A673 (cell line): ENCODE results near the gene TIPIN. TPM values are rescaled to one million over a fixed set of nuclear protein-coding genes. Genes with fewer than 3 reads are reported as not detected.

Experiments used
- BruUV-seq: library from RNA; stranded (reverse); fragments of 400-500 nt; replicated peaks from 2 replicates; lab custom pipeline; 2021; lab: Mats Ljungman, UMichigan
- CTCF ChIA-PET: fragments of 300-600 bp; sonication (Branson Sonifier 250); formaldehyde crosslinking; loops from one replicate; lab custom pipeline; 2022; ENCODE audit warnings: antibody characterized with exemption; lab: Charles Lee
- POLR2A ChIA-PET: fragments of 300-600 bp; sonication (Branson Sonifier 250); formaldehyde crosslinking; loops from one replicate; lab custom pipeline; 2022; ENCODE audit warnings: antibody characterized with exemption; ENCODE audit not compliant: low non-redundant PET; lab: Charles Lee
- DNase-seq: peaks from one replicate; pipeline ENCODE4 v3.0.0-alpha.2; 2015; ENCODE audit warnings: low spot score
- H3K27ac ChIP-seq: fragments of 200-600 bp; sonication (generic); 2 replicates; pipeline ENCODE4 v1.5.1; 2016; ENCODE audit warnings: mixed run types, low read depth, mild to moderate bottlenecking, mixed read lengths, antibody characterized with exemption, low read length; ENCODE audit not compliant: poor library complexity, severe bottlenecking
- H3K27me3 ChIP-seq: fragments of 200-600 bp; sonication (generic); replicated peaks from 2 replicates; pipeline ENCODE4 v1.6.1; 2017; ENCODE audit warnings: mixed run types, low read depth, mild to moderate bottlenecking, mixed read lengths, antibody characterized with exemption, low read length; ENCODE audit not compliant: insufficient read depth, poor library complexity
- H3K36me3 ChIP-seq: fragments of 200-600 bp; sonication (generic); 2 replicates; pipeline ENCODE4 v1.6.1; 2016; ENCODE audit warnings: mixed run types, mild to moderate bottlenecking, mixed read lengths, antibody characterized with exemption, low read length; ENCODE audit not compliant: insufficient read depth, poor library complexity, severe bottlenecking
- H3K4me1 ChIP-seq: fragments of 200-600 bp; sonication (generic); 2 replicates; pipeline ENCODE4 v1.6.1; 2017; ENCODE audit warnings: mixed run types, mild to moderate bottlenecking, mixed read lengths, antibody characterized with exemption, low read length; ENCODE audit not compliant: insufficient read depth, poor library complexity, severe bottlenecking
- H3K4me3 ChIP-seq: fragments of 200-600 bp; sonication (generic); 2 replicates; pipeline ENCODE4 v1.5.1; 2016; ENCODE audit warnings: low read depth, mixed run types, mild to moderate bottlenecking, mixed read lengths, low read length; ENCODE audit not compliant: poor library complexity, severe bottlenecking
- H3K9me3 ChIP-seq: fragments of 200-600 bp; sonication (generic); 2 replicates; pipeline ENCODE4 v1.6.1; 2016; ENCODE audit warnings: mixed run types, low read depth, mild to moderate bottlenecking, mixed read lengths, antibody characterized with exemption, low read length; ENCODE audit not compliant: poor library complexity, severe bottlenecking
- EZH2 ChIP-seq: fragments of 200-600 bp; sonication (generic); IDR thresholded peaks from 2 replicates; pipeline ENCODE4 v1.6.1; 2017; ENCODE audit warnings: borderline replicate concordance, low read depth, mild to moderate bottlenecking, mixed read lengths, antibody characterized with exemption, low read length; ENCODE audit not compliant: poor library complexity, severe bottlenecking
- intact Hi-C: fragments of 100-400 bp; cut with micrococcal nuclease; formaldehyde crosslinking; loops from one replicate; pipeline ENCODE4 v1.10.0; 2022; ENCODE audit not compliant: unreplicated experiment
- total RNA-seq: library from RNA; stranded (reverse); gene quantifications from 2 replicates; pipeline ENCODE4 v1.2.3, GENCODE V29; 2021
- TF ChIP-seq, protein P1 (sequence below): fragments of 300-800, 200-600 bp; sonication (generic); conservative IDR thresholded peaks from 2 replicates; pipeline ENCODE4 v1.5.1; 2017; ENCODE audit warnings: low read depth, mild to moderate bottlenecking, antibody characterized with exemption, low read length, moderate library complexity, mixed read lengths

The TIPIN gene
- total RNA-seq, 1 experiment from 2014 or later: 42.1 TPM

GRCh38 chr15:66389098-66389858 lies 32.8 kb upstream of the TIPIN start:
- Histone ChIP-seq H3K9me3 (no peaks in the 10 kb centered on the region), H3K4me3 (no peak overlapping the region), H3K27ac (no peak overlapping the region), H3K4me1 (peaks cover 9% of the 10 kb centered on the region), H3K27me3 (no peaks in the 10 kb centered on the region), H3K36me3 (no peaks in the 10 kb centered on the region)
- ChIA-PET CTCF (no interaction called here), POLR2A (no interaction called here)
- intact Hi-C loops: no loop called here
- TF ChIP-seq EZH2: no peak
- TF ChIP-seq, protein P1, sequence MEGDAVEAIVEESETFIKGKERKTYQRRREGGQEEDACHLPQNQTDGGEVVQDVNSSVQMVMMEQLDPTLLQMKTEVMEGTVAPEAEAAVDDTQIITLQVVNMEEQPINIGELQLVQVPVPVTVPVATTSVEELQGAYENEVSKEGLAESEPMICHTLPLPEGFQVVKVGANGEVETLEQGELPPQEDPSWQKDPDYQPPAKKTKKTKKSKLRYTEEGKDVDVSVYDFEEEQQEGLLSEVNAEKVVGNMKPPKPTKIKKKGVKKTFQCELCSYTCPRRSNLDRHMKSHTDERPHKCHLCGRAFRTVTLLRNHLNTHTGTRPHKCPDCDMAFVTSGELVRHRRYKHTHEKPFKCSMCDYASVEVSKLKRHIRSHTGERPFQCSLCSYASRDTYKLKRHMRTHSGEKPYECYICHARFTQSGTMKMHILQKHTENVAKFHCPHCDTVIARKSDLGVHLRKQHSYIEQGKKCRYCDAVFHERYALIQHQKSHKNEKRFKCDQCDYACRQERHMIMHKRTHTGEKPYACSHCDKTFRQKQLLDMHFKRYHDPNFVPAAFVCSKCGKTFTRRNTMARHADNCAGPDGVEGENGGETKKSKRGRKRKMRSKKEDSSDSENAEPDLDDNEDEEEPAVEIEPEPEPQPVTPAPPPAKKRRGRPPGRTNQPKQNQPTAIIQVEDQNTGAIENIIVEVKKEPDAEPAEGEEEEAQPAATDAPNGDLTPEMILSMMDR: no peak
- no peak for DNase-seq
- BruUV-seq: no TSS peak

DNA sequence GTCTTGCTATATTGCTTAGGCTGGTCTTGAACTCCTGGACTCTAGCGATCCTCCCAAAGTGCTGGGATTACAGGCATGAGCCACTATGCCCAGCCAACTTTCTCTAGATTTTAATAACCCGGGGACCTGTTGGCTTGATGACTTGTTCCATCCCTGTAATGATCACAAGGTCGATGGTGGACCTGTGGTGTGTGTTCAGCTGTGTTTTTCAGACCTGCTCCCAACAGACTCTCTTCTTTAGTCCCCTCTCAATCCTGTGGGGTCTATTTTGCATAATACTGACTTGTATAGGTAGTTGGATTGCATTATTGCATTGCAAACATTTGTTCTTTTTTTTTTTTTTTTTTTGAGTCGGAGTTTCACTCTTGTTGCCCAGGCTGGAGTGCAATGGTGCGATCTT lies 32.1 kb upstream of the TIPIN start:
- Histone ChIP-seq H3K4me3 (peak overlapping the region; percentile 99), H3K4me1 (peaks cover 9% of the 10 kb centered on the region), H3K9me3 (no peaks in the 10 kb centered on the region), H3K27ac (no peak overlapping the region), H3K36me3 (no peaks in the 10 kb centered on the region), H3K27me3 (no peaks in the 10 kb centered on the region)
- TF ChIP-seq, protein P1: no peak
- TF ChIP-seq EZH2: no peak
- no TSS peak for BruUV-seq
- ChIA-PET POLR2A (no interaction called here), CTCF (no interaction called here)
- intact Hi-C loops: no loop called here
- DNase-seq: no peak

DNA sequence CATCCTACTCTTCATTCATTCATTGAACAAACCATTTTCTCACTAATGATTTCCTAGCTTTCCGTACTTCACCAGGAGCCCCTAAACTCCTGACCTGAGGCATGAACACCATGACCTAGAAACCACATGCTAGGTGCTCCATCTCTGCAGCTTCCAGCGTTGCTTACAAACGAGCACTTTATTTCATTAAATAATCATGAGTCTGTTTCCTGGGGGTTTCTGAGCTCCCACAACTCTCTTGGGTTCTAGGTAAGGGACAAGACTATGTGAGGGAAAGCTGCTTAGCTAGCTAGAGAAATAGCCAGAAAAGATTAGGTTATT lies 31.5 kb upstream of the TIPIN start:
- Histone ChIP-seq H3K27ac (peak overlapping the region; percentile 87), H3K4me1 (peaks cover 9% of the 10 kb centered on the region), H3K9me3 (no peaks in the 10 kb centered on the region), H3K27me3 (no peaks in the 10 kb centered on the region), H3K4me3 (peak overlapping the region; percentile 99), H3K36me3 (no peaks in the 10 kb centered on the region)
- CTCF ChIA-PET: interaction anchor here (2.1 kb wide), 1 partner anchor 110 kb away, joined by 24 read pairs; the partner anchor contains the start of gene SNAPC5
- BruUV-seq: no TSS peak
- POLR2A ChIA-PET: interaction anchor here (0.6 kb wide), 1 partner anchor 42 kb away, joined by 3 read pairs; no protein-coding TSS in a partner anchor
- intact Hi-C loops: no loop called here
- TF ChIP-seq EZH2: no peak
- TF ChIP-seq, protein P1: 0 out of 2 replicates have a peak, but pooled peaks have one; percentile 6
- DNase-seq: no peak
